A172 (cell line): ENCODE measurements around the gene KHK. TPM values are rescaled to one million over a fixed set of nuclear protein-coding genes. Genes with fewer than 3 reads are reported as not detected.

Experiments
- DNase-seq: peaks from one replicate; pipeline ENCODE4 v3.0.0-alpha.2; 2015; ENCODE audit warnings: low spot score
- total RNA-seq: library from RNA; depleted of rRNA; stranded (reverse); fragments of >200 nt; shearing (Covaris generic); gene quantifications from 2 replicates; pipeline ENCODE4 v1.2.3, GENCODE V29; 2014

The KHK gene
- total RNA-seq, 1 experiment from 2014 or later: 10.3 TPM

DNA sequence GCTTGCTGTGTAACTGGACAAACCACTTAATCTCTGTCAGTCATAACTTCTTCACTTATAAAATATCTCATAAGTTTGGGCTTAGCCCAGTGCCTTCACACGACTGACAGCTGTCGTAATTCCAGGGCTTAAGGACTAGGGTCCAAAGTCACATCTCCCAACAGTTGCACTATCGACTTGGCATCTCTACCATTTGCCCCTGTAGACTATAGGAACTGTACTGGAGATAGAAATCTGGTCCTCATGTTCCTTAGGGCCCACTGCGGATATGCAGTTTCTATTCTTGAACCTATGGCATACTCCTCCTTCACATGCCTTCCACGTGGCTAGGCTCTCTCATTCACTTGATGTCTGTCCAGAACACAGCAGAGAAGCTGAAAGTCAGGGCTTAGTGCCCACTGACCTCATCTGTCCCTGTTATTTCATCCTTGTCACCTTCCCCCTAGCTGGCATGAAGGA, 39.7 kb downstream of the KHK start:
- no peak for DNase-seq

- no peak for DNase-seq
Observed at GRCh38 chr2:27127883-27128667, 41.5 kb downstream of the KHK start.

DNA sequence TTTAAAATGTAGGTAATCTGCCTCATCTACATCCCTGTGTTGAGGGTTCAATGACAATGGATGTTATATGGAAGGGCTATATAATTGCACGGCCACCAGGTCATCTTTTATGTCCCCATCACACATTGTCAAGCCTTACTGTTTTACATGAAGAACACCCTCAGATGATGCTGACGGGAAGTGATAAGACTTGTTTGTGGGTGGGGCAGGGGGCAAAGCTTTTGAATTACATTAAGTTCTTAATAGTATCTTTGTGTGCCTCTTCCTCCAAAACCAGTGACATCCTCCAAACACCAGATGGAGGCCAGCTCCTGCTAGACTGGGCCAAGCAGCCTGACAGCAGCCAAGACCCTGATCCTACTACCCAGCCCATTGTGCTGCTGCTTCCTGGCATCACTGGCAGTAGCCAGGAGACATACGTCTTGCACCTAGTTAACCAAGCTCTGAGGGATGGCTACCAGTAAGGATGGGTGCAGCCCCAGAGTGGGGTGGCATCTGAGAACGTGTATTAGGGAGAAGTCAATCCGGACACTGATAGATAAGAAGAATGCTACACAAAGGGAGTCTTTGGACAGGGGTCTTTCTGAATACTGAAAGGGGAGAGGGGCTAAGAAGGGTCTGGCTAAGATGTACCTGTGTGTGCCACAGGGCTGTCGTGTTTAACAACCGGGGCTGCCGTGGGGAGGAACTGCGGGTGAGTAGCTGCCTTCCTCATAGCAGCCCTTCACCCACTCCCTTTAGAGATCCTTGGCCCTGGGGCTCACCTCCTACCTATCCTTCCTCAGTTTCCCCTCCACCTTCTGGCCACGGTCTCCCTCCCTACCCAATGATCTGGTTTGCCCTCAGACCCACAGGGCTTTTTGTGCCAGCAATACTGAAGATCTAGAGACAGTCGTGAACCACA, 42.3 kb downstream of the KHK start:
- DNase-seq: no peak

GRCh38 chr2:27130396-27130795, 43.8 kb downstream of the KHK start:
- no peak for DNase-seq

GRCh38 chr2:27131429-27131828, 44.9 kb downstream of the KHK start:
- no peak for DNase-seq

- peak; percentile 10 for DNase-seq
Observed at GRCh38 chr2:27133195-27133875, 46.8 kb downstream of the KHK start.

DNA sequence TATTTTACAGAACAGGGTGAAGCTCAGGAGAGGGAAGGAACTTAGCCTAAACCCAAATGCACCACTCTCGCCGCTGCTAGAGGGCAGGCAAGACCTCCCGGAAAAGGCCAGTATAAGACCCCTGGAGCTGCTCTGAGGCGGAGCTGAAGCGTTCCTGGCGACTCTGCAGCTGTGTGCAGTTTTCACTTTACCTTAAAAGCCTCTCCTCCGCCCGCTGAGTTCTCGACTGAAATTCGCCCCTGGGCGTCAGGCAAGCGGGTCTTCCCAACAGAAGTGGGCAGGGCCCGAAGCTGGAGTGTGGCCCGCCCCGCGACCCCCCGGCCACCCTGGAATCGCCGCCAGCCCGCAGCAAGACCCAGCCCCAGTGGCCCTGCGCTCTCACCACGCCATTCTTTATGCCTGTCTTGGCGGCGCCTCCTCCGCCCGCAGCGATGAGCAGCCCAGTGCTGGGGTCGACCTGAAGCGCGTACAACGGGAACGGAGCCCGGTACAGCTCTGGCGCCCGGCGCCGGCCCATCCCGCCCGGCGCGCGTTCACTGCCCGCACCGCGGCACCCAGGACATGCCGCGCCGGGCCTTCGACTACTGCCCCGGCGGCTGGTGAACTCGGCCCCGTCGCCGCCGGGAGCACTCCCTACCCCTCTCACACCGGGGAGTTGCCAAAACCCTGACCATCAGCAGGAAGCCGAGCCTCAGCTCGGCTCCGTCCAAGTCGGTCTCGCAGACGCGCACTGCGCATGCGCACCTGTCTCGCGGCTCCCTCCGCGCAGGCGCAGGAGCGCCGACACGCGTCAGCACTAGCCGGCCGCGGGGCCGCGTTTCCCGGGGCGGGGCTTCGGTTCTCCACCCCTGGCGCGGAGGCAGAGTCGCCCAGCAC, 47.6 kb downstream of the KHK start, which contains the start of gene PREB:
TSS of gene PREB (minus strand) at position 732 of the 876 bp plus-strand sequence. CDS start at position 517, 215 bp downstream.
- DNase-seq: peak; percentile 84

DNA sequence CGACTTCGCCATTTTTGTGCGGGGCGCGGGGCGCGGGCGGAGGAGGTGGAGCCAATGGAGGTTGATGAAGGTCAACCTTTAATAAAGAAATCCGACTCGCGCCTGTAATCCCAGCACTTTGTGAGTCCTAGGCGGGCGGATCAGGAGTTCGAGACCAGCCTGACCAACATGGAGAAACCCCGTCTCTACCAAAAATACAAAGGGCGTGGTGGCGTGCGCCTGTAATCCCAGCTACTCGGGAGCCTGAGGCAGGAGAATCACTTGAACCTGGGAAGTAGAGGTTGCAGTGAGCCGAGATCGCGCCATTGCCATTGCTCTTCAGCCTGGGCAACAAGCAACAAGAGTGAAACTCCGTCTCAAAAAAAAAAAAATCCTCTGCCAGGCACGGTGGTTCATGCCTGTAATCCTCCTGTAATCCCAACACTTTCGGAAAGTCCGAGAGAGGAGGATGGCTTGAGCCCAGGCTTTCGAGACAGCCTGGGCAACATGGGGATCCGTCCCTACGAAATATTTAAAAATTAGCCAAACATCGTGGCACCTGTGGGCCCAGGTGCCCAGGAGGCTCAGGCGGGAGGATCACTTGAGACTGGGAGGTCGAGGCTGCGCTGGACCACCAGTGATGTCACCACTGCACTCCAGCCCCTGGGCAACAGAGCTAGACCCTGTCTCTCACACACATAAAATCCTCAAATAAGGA, 48.4 kb downstream of the KHK start:
- no peak for DNase-seq

- no peak for DNase-seq
Observed at GRCh38 chr2:27135478-27135955, 48.9 kb downstream of the KHK start.

DNA sequence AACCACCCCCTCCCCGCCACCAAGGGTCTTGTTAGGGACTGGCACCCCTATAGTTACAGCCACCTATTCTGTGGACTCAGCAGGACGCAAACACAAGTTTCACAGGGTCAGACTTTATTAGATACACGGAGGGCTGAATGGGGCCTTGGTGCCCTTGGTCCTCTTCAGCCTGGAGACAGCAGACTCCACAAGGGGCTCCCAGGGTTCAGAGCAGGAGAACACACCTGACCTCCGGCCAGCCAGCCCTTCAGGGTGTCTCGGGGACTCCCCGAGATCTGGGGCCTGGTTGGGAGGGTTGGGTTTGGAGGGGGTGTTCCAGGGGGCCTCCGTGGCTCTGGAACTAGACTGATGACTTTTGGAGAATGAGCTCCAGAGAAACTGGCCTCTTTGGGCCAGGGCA, 50.2 kb downstream of the KHK start:
- DNase-seq: no peak

DNA sequence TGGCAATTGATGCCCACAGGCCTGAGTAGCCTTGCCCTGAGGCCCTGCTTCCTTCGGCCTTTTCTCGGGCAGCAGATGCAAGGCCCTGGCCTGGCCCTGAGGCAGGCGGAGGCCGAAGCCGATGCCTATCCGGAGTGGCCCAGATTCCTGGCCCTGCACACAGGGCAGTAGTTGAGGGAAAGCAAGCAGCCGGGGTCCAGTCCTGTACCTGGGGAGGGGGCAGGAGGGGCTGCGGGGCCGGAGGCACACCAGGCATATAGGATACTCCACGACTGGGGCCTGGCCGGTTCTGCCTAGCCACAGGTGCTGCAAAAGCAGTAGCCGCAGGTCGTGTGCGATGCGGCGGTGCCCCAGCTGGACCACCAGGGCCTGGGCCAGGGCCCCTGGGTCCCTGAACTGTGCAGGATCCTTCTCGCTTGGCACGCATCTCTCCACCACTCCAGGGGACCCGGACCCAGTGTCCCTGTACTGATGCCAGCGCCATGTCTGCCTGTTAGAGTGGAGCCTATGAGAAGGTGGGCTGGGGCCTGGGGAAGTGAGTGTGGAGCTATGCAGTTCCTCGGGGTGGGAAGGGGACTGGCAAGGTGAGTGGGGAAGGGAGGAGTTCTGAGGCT, 50.9 kb downstream of the KHK start:
- no peak for DNase-seq

- no peak for DNase-seq
Observed at GRCh38 chr2:27138111-27138510, 51.5 kb downstream of the KHK start.

- DNase-seq: no peak
Observed at GRCh38 chr2:27139310-27139709, 52.7 kb downstream of the KHK start, which contains the start of gene PRR30. TSS of gene PRR30 (minus strand) at chr2:27139410. CDS start at chr2:27138329, 1,081 bp downstream.

DNA sequence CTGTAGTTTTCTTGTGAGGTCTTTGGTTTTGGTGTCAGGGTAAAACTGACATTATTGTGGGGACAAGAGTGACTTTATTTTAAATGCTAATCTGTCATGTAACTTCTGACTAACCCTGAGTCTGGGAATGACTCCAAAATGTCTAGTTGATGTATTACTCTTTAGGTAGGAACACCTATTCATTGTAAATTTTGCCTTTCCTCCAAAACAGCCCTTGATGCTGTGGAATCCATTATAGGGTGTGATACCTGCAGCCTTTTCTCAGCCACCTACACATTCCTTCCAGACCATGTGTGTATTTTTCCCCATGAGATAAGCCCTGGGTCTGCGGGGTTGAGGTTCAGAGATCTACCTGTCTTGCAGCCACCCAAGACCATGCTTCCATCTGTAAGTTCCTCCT, 56.7 kb downstream of the KHK start:
- no peak for DNase-seq

DNA sequence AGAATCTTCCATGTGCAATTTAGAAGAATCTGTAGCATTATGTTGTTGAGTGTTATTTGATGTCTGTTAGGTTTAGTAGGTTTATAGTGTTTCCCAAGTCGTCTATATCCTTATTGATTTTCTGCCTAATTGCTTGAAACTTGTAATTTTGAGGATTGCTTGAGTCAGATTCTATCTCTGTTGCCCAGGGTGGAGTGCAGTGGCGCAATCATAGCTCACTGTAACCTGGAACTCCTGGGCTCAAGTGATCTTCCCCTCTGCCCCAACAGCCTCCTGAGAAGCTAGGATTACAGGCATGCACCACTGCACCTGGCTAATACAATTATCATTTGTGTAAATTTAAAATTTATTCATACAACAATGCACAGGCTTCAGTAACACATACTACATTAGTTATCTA, 59.1 kb downstream of the KHK start:
- DNase-seq: no peak

- DNase-seq: no peak
Observed at GRCh38 chr2:27147935-27148334, 61.4 kb downstream of the KHK start.

DNA sequence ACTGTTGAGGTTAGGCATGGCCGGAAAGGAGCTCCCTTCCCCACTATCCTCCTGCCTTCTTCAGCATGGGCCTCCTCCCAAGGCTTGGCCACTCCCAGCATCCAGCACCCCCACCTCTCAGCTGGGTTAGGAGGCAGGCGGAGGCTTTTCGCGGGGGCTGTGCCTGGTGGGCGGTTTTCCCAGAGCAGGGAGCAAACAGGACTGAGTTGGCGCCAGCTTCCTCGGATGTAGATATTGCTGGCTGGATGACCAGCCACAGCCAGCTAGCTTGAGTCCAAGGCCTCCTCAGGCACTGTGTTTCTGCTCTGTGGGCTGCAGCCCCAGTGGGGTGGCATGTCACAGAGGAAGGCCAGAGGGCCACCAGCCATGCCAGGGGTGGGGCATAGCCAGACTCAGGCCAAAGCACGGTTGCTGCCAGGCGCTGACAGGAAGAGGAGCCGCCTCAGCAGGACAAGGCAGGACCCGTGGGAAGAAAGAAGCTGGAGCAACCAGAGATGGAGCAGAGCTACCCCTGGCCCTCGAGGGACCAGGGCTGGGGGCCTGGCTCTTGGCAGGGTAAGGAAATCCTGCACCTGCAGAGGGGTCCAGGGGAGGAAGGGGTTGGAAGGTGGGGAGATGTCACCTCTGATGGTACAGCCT, 62.3 kb downstream of the KHK start, which contains the start of gene TCF23:
TSS of gene TCF23 (plus strand) at position 204 of the 639 bp plus-strand sequence. CDS start at position 334, 130 bp downstream.
- no peak for DNase-seq

DNA sequence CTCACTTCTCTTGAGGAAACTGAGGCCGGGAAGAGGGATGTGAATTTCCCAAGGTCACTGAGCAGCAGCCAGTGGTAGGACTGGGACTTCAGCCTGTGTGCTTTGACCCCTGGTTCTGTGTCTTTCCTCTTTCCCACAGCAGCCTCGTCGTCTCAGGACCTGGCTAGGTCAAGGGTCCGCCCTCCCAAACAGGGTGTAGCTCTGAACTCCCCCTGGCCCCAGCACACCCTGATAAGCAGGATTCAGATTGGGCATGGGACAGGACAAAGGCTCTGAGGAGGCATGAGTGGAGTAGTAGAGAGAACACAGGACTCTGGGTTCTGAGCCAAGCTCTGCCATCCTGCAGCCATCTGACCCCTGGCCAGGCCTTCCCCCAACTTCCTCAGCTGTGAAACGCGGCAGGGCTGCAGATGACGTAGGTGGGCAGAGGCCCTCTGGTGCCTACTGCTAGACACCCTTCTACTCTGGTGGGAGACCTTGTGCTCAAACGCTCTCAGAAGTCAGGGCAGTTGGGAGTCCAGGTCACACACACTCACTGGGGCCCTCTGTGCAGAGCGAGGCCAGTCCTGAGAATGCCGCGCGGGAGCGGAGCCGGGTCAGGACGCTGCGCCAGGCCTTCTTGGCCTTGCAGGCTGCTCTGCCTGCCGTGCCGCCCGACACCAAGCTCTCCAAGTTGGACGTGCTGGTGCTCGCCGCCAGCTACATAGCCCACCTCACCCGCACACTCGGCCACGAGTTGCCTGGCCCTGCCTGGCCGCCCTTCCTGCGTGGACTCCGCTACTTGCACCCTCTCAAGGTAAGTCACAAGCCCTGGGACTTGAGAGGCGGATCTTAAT, 63.2 kb downstream of the KHK start:
- DNase-seq: no peak
